ENCODE results near the gene CCNL2. TPM values are rescaled to one million over a fixed set of nuclear protein-coding genes. Genes with fewer than 3 reads are reported as not detected.
A peak's percentile ranks its signal among the peaks of the same experiment; 100 is the strongest.

CCNL2 gene
- total RNA-seq, 1 experiment from 2014 or later, result 173 TPM

GRCh38 chr1:1398677-1399186 is 403 bp downstream of the CCNL2 start:
- Histone ChIP-seq H3K27ac (ENCODE audit: insufficient read length, low read depth, low read length) (no peak overlapping the region), H3K4ac (ENCODE audit: low read depth, low read length) (no peak overlapping the region), H3K4me1 (ENCODE audit: insufficient read depth, low read length) (no peaks in the 10 kb centered on the region), H4K8ac (replicated peaks; ENCODE audit: insufficient read length, low read depth, low read length) (no peak overlapping the region), H2BK15ac (ENCODE audit: low read depth, low read length) (no peak overlapping the region), H3K27me3 (ENCODE audit: insufficient read depth, low read length) (no peaks in the 10 kb centered on the region), H3K79me1 (ENCODE audit: insufficient read depth, low read depth, low read length, poor library complexity, severe bottlenecking) (peaks cover 12% of the 10 kb centered on the region), H3K18ac (ENCODE audit: insufficient read length, low read depth, low read length) (peak overlapping the region; percentile 59), H2AFZ (ENCODE audit: low read length) (no peak overlapping the region), H3K23me2 (ENCODE audit: insufficient read length, low read depth, low read length, poor library complexity, severe bottlenecking) (peaks cover 11% of the 10 kb centered on the region), H2BK12ac (ENCODE audit: insufficient read length, low read depth, low read length) (no peak overlapping the region), H3T11ph (ENCODE audit: low read length) (no peak overlapping the region), H3K23ac (ENCODE audit: insufficient read length, low read depth, low read length) (no peak overlapping the region), H3K9me3 (ENCODE audit: control insufficient read depth, low read depth, low read length) (no peaks in the 10 kb centered on the region), H2BK120ac (ENCODE audit: low read depth, low read length, poor library complexity, severe bottlenecking) (no peak overlapping the region), H4K20me1 (ENCODE audit: control insufficient read depth, insufficient read depth, insufficient read length) (peaks cover 2% of the 10 kb centered on the region), H2BK20ac (ENCODE audit: low read depth, low read length, poor library complexity, severe bottlenecking) (no peak overlapping the region), H3K56ac (ENCODE audit: insufficient read length, low read depth, low read length) (no peak overlapping the region), H3K4me2 (ENCODE audit: insufficient read depth, insufficient read length, low read length) (peak overlapping the region; percentile 92), H3K9ac (ENCODE audit: extremely low read depth, insufficient read length, low read length) (peak overlapping the region; percentile 97), H2AK5ac (ENCODE audit: insufficient read length, low read length) (no peak overlapping the region), H3K14ac (ENCODE audit: insufficient read depth, low read length) (peak overlapping the region; percentile 95), H4K5ac (ENCODE audit: insufficient read length, low read depth, low read length) (no peak overlapping the region), H3K79me2 (ENCODE audit: insufficient read depth, low read length) (peaks cover 8% of the 10 kb centered on the region; the same call in 1 of the 2 replicates), H4K91ac (ENCODE audit: insufficient read length, low read depth, low read length) (no peak overlapping the region), H2BK5ac (ENCODE audit: insufficient read length, low read length) (no peak overlapping the region)
- Mint-ChIP-seq H3K27ac (peak overlapping the region; percentile 84 to 93 (median 92); a peak in 5 of 7 replicates), H3K27me3 (ENCODE audit: low read depth) (peaks cover 1% of the 10 kb centered on the region; the same call in 1 of the 2 replicates), H3K4me3 (peak overlapping the region; percentile 90), H3K4me1 (peaks cover 24 to 32% of the 10 kb centered on the region in 2 experiments), H3K36me3 (ENCODE audit: insufficient read depth in 1 of 3, low read depth in 3 of 3) (peaks cover 51 to 88% (median 70%) of the 10 kb centered on the region in 3 experiments), H3K9me3 (peaks cover 0 to 2% of the 10 kb centered on the region in 2 experiments; a peak in 2 of 5 replicates)
- no peak for DNase-seq
- no peak for TF ChIP-seq CTCF (conservative IDR thresholded peaks at IDR 0.05)
- no CpG with 5 or more reads among the region's 54 CpGs for WGBS (ENCODE audit: extremely low coverage, insufficient read length, low lambda C conversion rate)
